IMR-90 (cell line): ENCODE results near the gene TEF. TPM values are rescaled to one million over a fixed set of nuclear protein-coding genes. Genes with fewer than 3 reads are reported as not detected.

ENCODE experiments used
- ATAC-seq: fragments of 200-7000 bp; cut with Tn5 transposase; 2 replicates; pipeline ENCODE4 v1.9.1; 2020; ENCODE audit warnings: low read depth, mild to moderate bottlenecking, moderate library complexity
- BruUV-seq: library from RNA; stranded (reverse); fragments of 400-500 nt; replicated peaks from 2 replicates; lab custom pipeline; 2021; lab: Mats Ljungman, UMichigan
- CTCF ChIA-PET: fragments of 300-600 bp; formaldehyde crosslinking; extraction: SDS; loops from one replicate; lab custom pipeline; 2021; ENCODE audit warnings: antibody characterized with exemption; lab: Yijun Ruan, JAX
- POLR2A ChIA-PET: fragments of 300-600 bp; sonication (Branson Sonifier 250); formaldehyde crosslinking; loops from one replicate; lab custom pipeline; 2022; ENCODE audit warnings: antibody characterized with exemption; ENCODE audit not compliant: unreplicated experiment; lab: Charles Lee
- DNase-seq: peaks from one replicate; pipeline ENCODE4 v3.0.0; 2013
- H2AFZ ChIP-seq: replicated peaks from 2 replicates; pipeline ENCODE3; 2013; ENCODE audit warnings: low read length, mild to moderate bottlenecking; ENCODE audit not compliant: poor library complexity
- H2AK5ac ChIP-seq: 2 replicates; pipeline ENCODE4 v1.6.1; 2013; ENCODE audit warnings: low read depth, low read length, inconsistent platforms
- H2AK9ac ChIP-seq: replicated peaks from 2 replicates; pipeline ENCODE3; 2013; ENCODE audit warnings: mild to moderate bottlenecking, low read depth, low read length, moderate library complexity; ENCODE audit not compliant: poor library complexity
- H2BK120ac ChIP-seq: 2 replicates; pipeline ENCODE4 v1.6.1; 2013; ENCODE audit warnings: low read depth, low read length, inconsistent platforms
- H2BK15ac ChIP-seq: 3 replicates; pipeline ENCODE4 v1.6.1; 2013; ENCODE audit warnings: low read depth, low read length, inconsistent platforms
- H2BK20ac ChIP-seq: 2 replicates; pipeline ENCODE4 v1.6.1; 2013; ENCODE audit warnings: low read depth, mild to moderate bottlenecking, inconsistent platforms, low read length, moderate library complexity
- H2BK5ac ChIP-seq: 2 replicates; pipeline ENCODE4 v1.6.1; 2013; ENCODE audit warnings: mild to moderate bottlenecking, low read depth, low read length, inconsistent platforms; ENCODE audit not compliant: poor library complexity, severe bottlenecking
- H3K14ac ChIP-seq: replicated peaks from 2 replicates; pipeline ENCODE4 v1.6.1; 2013; ENCODE audit warnings: low read depth, low read length, inconsistent platforms
- H3K18ac ChIP-seq: 2 replicates; pipeline ENCODE4 v1.6.1; 2013; ENCODE audit warnings: low read depth, low read length, control low read depth
- H3K23ac ChIP-seq: 2 replicates; pipeline ENCODE4 v1.6.1; 2013; ENCODE audit warnings: low read depth, low read length, inconsistent platforms
- H3K27ac ChIP-seq: 2 replicates; pipeline ENCODE4 v1.5.1; 2013; ENCODE audit warnings: mild to moderate bottlenecking, control low read depth, low read length; ENCODE audit not compliant: insufficient read depth
- H3K27me3 ChIP-seq: 2 replicates; pipeline ENCODE4 v1.6.1; 2013; ENCODE audit warnings: low read length; ENCODE audit not compliant: control insufficient read depth, insufficient read depth
- H3K36me3 ChIP-seq: 2 replicates; pipeline ENCODE4 v1.6.1; 2013; ENCODE audit warnings: low read length, mixed read lengths; ENCODE audit not compliant: control insufficient read depth, insufficient read depth
- H3K4ac ChIP-seq: 2 replicates; pipeline ENCODE4 v1.6.1; 2013; ENCODE audit warnings: low read depth, low read length, inconsistent platforms
- H3K4me1 ChIP-seq: 2 replicates; pipeline ENCODE4 v1.6.1; 2013; ENCODE audit warnings: low read length, mixed read lengths; ENCODE audit not compliant: control insufficient read depth, insufficient read depth
- H3K4me2 ChIP-seq: 2 replicates; pipeline ENCODE4 v1.6.1; 2013; ENCODE audit warnings: low read depth, mild to moderate bottlenecking, control low read depth, low read length, moderate library complexity
- H3K4me3 ChIP-seq: 2 replicates; pipeline ENCODE4 v1.5.1; 2013; ENCODE audit warnings: low read depth, mild to moderate bottlenecking, control low read depth, low read length, moderate library complexity; ENCODE audit not compliant: insufficient read depth
- H3K56ac ChIP-seq: 2 replicates; pipeline ENCODE4 v1.6.1; 2013; ENCODE audit warnings: low read length, inconsistent platforms; ENCODE audit not compliant: insufficient read depth; ENCODE audit errors: extremely low read depth
- H3K79me1 ChIP-seq, 2 experiments: 2 replicates each; pipeline ENCODE4 v1.6.1; 2013; ENCODE audit warnings: low read length in 2 of 2, inconsistent platforms in 1 of 2, low read depth in 1 of 2
- H3K9ac ChIP-seq: 2 replicates; pipeline ENCODE4 v1.6.1; 2013; ENCODE audit warnings: low read depth, low read length, control low read depth
- H3K9me1 ChIP-seq: 2 replicates; pipeline ENCODE4 v1.6.1; 2013; ENCODE audit warnings: low read length, inconsistent platforms; ENCODE audit not compliant: insufficient read depth
- H3K9me3 ChIP-seq: 2 replicates; pipeline ENCODE4 v1.6.1; 2013; ENCODE audit warnings: low read length; ENCODE audit not compliant: control insufficient read depth, insufficient read depth
- H4K20me1 ChIP-seq: 2 replicates; pipeline ENCODE4 v1.6.1; 2013; ENCODE audit warnings: low read length, inconsistent platforms; ENCODE audit not compliant: insufficient read depth
- H4K5ac ChIP-seq: 2 replicates; pipeline ENCODE4 v1.6.1; 2013; ENCODE audit warnings: mild to moderate bottlenecking, low read depth, low read length, control low read depth
- H4K8ac ChIP-seq, 2 experiments: 2 replicates each; pipeline ENCODE4 v1.6.1; 2013; ENCODE audit warnings: low read depth in 2 of 2, low read length in 2 of 2, control low read depth in 1 of 2, inconsistent platforms in 1 of 2
- H4K91ac ChIP-seq: 2 replicates; pipeline ENCODE4 v1.6.1; 2013; ENCODE audit warnings: low read depth, low read length, inconsistent platforms; ENCODE audit not compliant: insufficient read depth
- BHLHE40 ChIP-seq: fragments of 150-350 bp; IDR thresholded peaks from 2 replicates; pipeline ENCODE4 v1.6.1; 2016; ENCODE audit warnings: mild to moderate bottlenecking, low read depth, low read length
- CEBPB ChIP-seq: IDR thresholded peaks from 2 replicates; pipeline ENCODE4 v1.6.1; 2012; ENCODE audit warnings: low read depth, low read length, improper control_type of control experiment
- CHD1 ChIP-seq: IDR thresholded peaks from 2 replicates; pipeline ENCODE4 v1.6.1; 2012; ENCODE audit warnings: low read depth, low read length, improper control_type of control experiment
- FOS ChIP-seq: fragments of 150-350 bp; IDR thresholded peaks from 2 replicates; pipeline ENCODE4 v1.6.1; 2016; ENCODE audit warnings: low read depth, low read length
- MAFK ChIP-seq: IDR thresholded peaks from 2 replicates; pipeline ENCODE4 v1.6.1; 2012; ENCODE audit warnings: low read depth, low read length, improper control_type of control experiment
- MAZ ChIP-seq: IDR thresholded peaks from 2 replicates; pipeline ENCODE4 v1.6.1; 2012; ENCODE audit warnings: low read depth, mild to moderate bottlenecking, low read length, improper control_type of control experiment, moderate library complexity, borderline replicate concordance
- MXI1 ChIP-seq: IDR thresholded peaks from 2 replicates; pipeline ENCODE4 v1.6.1; 2012; ENCODE audit warnings: low read depth, mild to moderate bottlenecking, low read length, moderate library complexity, borderline replicate concordance
- NFE2L2 ChIP-seq: fragments of 150-350 bp; IDR thresholded peaks from 2 replicates; pipeline ENCODE4 v1.6.1; 2016; ENCODE audit warnings: low read depth, mild to moderate bottlenecking, low read length
- POLR2A ChIP-seq: IDR thresholded peaks from 2 replicates; pipeline ENCODE4 v1.6.1; 2012; ENCODE audit warnings: mild to moderate bottlenecking, low read depth, low read length
- RAD21 ChIP-seq: IDR thresholded peaks from 2 replicates; pipeline ENCODE4 v1.6.1; 2012; ENCODE audit warnings: low read length, improper control_type of control experiment
- RCOR1 ChIP-seq: IDR thresholded peaks from 2 replicates; pipeline ENCODE4 v1.6.1; 2012; ENCODE audit warnings: mild to moderate bottlenecking, low read length, improper control_type of control experiment; ENCODE audit not compliant: insufficient replicate concordance
- RFX5 ChIP-seq: IDR thresholded peaks from 2 replicates; pipeline ENCODE4 v1.8.0; 2012; ENCODE audit warnings: low read depth, mild to moderate bottlenecking, low read length, moderate library complexity
- SMC3 ChIP-seq: fragments of 150-350 bp; IDR thresholded peaks from 2 replicates; pipeline ENCODE4 v1.6.1; 2016; ENCODE audit warnings: low read depth, mild to moderate bottlenecking, antibody characterized with exemption, low read length, moderate library complexity
- WGBS, 2 experiments: methylation state at CpG; one replicate each; pipeline versions ENCODE4 v1.1.5 to v1.1.7; 2013; ENCODE audit warnings: missing lambda C conversion rate in 2 of 2; ENCODE audit not compliant: insufficient read length in 1 of 2; ENCODE audit errors: extremely low coverage in 2 of 2; 5-methylcytosine and 5-hydroxymethylcytosine counted together
- dilution Hi-C: fragments of 300-500 bp; cut with HindIII; formaldehyde crosslinking; loops from one replicate; pipeline ENCODE4 v1.14.3; 2018; ENCODE audit warnings: low sequenced_read_pairs; ENCODE audit not compliant: unreplicated experiment
- in situ Hi-C: fragments of 300-500 bp; cut with MboI; formaldehyde crosslinking; loops from 3 replicates; pipeline ENCODE4 v1.14.3; 2019; ENCODE audit warnings: low sequenced_read_pairs, inconsistent platforms, mixed read lengths
- intact Hi-C: fragments of 100-400 bp; cut with micrococcal nuclease; formaldehyde crosslinking; loops from 2 replicates; pipeline ENCODE4 v1.10.0; 2022
- polyA plus RNA-seq, 3 experiments: library from polyadenylated mRNA; depleted of rRNA; stranded (reverse); fragments of >200 nt; gene quantifications; 2 replicates each; pipeline ENCODE4 v1.2.3, GENCODE V29; 2012; ENCODE audit warnings: low replicate concordance in 1 of 3
- total RNA-seq: library from RNA; depleted of rRNA; stranded (reverse); fragments of >200 nt; gene quantifications from 2 replicates; pipeline ENCODE4 v1.2.3, GENCODE V29; 2012
- TF ChIP-seq, protein P1 (sequence below): fragments of 150-350 bp; IDR thresholded peaks from 2 replicates; pipeline ENCODE4 v1.6.1; 2016; ENCODE audit warnings: low read depth, mild to moderate bottlenecking, low read length, moderate library complexity, borderline replicate concordance
- TF ChIP-seq, protein P2 (sequence below): conservative IDR thresholded peaks from 2 replicates; pipeline ENCODE4 v1.5.1; 2012; ENCODE audit warnings: mild to moderate bottlenecking, low read depth, low read length, improper control_type of control experiment
- TF ChIP-seq, protein P3 (sequence below): fragments of 150-350 bp; IDR thresholded peaks from 2 replicates; pipeline ENCODE4 v1.6.1; 2017; ENCODE audit warnings: mild to moderate bottlenecking, antibody characterized with exemption, low read length, low read depth

The TEF gene
- total and polyA plus RNA-seq, 2 of the 4 experiments (the other 2 are of a cell fraction): 5.6 to 11.6 TPM

DNA sequence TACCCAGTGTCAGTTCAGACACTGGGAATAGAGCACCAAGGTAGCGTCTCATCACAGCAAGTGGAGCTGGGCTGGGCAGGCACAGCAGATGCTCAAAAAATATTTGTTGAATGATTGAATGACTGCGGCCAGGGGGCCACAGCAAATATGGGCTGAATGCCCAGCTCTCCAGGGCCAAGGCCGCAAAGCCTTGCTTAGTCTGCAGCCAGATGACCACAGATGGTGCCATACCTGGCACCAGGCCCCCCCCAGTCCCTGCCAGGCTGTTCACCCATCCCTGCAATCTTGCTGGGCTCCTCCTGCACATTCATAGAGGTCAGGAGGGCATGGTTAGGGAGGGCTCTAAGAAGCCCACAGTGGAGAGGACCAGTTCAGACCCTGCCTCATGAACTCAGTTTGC, 47.5 kb upstream of the TEF start:
- peaks cover 71% of the 10 kb centered on the region for H3K36me3 ChIP-seq
- H2AFZ ChIP-seq: no peak overlapping the region
- H3K18ac ChIP-seq: no peak overlapping the region
- intact Hi-C loops (no loop called here), dilution Hi-C loops (no loop called here), in situ Hi-C loops (no loop called here)
- no peak overlapping the region for H2BK5ac ChIP-seq
- H4K91ac ChIP-seq: no peak overlapping the region
- H2AK5ac ChIP-seq: no peak overlapping the region
- 81% methylated on average over 3 of the region's 3 CpGs; no CpG with 5 or more reads in 1 of the 2 experiments for WGBS, 2 experiments
- H4K5ac ChIP-seq: no peak overlapping the region
- H3K56ac ChIP-seq: no peak overlapping the region
- H3K27ac ChIP-seq: no peak overlapping the region
- no peak overlapping the region for H3K4ac ChIP-seq
- TF ChIP-seq RFX5 (no peak), SMC3 (no peak), POLR2A (no peak), MAZ (no peak), NFE2L2 (no peak), MXI1 (no peak), CHD1 (no peak), FOS (no peak), RCOR1 (no peak), RAD21 (no peak), MAFK (no peak), CEBPB (no peak), BHLHE40 (no peak)
- TF ChIP-seq, protein P1, sequence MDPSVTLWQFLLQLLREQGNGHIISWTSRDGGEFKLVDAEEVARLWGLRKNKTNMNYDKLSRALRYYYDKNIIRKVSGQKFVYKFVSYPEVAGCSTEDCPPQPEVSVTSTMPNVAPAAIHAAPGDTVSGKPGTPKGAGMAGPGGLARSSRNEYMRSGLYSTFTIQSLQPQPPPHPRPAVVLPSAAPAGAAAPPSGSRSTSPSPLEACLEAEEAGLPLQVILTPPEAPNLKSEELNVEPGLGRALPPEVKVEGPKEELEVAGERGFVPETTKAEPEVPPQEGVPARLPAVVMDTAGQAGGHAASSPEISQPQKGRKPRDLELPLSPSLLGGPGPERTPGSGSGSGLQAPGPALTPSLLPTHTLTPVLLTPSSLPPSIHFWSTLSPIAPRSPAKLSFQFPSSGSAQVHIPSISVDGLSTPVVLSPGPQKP: no peak
- TF ChIP-seq, protein P2, sequence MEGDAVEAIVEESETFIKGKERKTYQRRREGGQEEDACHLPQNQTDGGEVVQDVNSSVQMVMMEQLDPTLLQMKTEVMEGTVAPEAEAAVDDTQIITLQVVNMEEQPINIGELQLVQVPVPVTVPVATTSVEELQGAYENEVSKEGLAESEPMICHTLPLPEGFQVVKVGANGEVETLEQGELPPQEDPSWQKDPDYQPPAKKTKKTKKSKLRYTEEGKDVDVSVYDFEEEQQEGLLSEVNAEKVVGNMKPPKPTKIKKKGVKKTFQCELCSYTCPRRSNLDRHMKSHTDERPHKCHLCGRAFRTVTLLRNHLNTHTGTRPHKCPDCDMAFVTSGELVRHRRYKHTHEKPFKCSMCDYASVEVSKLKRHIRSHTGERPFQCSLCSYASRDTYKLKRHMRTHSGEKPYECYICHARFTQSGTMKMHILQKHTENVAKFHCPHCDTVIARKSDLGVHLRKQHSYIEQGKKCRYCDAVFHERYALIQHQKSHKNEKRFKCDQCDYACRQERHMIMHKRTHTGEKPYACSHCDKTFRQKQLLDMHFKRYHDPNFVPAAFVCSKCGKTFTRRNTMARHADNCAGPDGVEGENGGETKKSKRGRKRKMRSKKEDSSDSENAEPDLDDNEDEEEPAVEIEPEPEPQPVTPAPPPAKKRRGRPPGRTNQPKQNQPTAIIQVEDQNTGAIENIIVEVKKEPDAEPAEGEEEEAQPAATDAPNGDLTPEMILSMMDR: no peak
- TF ChIP-seq, protein P3, sequence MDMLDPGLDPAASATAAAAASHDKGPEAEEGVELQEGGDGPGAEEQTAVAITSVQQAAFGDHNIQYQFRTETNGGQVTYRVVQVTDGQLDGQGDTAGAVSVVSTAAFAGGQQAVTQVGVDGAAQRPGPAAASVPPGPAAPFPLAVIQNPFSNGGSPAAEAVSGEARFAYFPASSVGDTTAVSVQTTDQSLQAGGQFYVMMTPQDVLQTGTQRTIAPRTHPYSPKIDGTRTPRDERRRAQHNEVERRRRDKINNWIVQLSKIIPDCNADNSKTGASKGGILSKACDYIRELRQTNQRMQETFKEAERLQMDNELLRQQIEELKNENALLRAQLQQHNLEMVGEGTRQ: no peak
- H3K23ac ChIP-seq: no peak overlapping the region
- no peak overlapping the region for H2BK120ac ChIP-seq
- no peak for ATAC-seq
- H4K20me1 ChIP-seq: peaks cover 4% of the 10 kb centered on the region; the same call in 1 of the 2 replicates
- BruUV-seq: no TSS peak
- POLR2A ChIA-PET: interaction anchor here (1.0 kb wide), 1 partner anchor 22 kb away, joined by 5 read pairs; no protein-coding TSS in a partner anchor
- H4K8ac ChIP-seq: no peak overlapping the region
- H3K4me2 ChIP-seq: no peak overlapping the region
- H3K9me1 ChIP-seq: peaks cover 8% of the 10 kb centered on the region; the same call in 1 of the 2 replicates
- CTCF ChIA-PET: no interaction called here
- no peak overlapping the region for H2BK15ac ChIP-seq
- no peak overlapping the region for H3K9ac ChIP-seq
- DNase-seq: no peak
- H3K27me3 ChIP-seq: no peaks in the 10 kb centered on the region
- H3K4me3 ChIP-seq: no peak overlapping the region
- H3K14ac ChIP-seq: no peak overlapping the region
- H2BK20ac ChIP-seq: no peak overlapping the region
- H3K9me3 ChIP-seq: no peaks in the 10 kb centered on the region
- peaks cover 9 to 47% of the 10 kb centered on the region in 2 experiments for H3K79me1 ChIP-seq
- no peaks in the 10 kb centered on the region for H3K4me1 ChIP-seq
- no peak overlapping the region for H2AK9ac ChIP-seq
